ENCODE results near the gene MYH16.

DNA sequence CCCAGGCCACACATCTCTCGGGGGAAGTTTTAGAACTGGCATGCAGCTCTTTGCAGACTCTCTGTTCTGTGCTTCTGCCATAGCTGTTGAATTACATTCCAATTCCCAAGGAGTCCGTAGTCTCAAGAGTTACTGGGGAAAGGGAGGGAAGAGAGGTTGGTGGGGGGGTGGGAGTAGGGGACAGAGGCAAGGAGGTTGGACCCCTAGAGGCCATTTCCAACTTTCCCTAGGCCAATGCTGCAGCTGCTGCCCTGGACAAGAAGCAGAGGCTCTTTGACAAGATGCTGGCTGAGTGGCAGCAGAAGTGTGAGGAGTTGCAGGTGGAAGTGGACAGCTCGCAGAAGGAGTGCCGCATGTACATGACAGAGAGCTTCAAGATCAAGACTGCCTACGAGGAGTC, 23.8 kb downstream of the MYH16 start:
- TF ChIP-seq, protein P1, sequence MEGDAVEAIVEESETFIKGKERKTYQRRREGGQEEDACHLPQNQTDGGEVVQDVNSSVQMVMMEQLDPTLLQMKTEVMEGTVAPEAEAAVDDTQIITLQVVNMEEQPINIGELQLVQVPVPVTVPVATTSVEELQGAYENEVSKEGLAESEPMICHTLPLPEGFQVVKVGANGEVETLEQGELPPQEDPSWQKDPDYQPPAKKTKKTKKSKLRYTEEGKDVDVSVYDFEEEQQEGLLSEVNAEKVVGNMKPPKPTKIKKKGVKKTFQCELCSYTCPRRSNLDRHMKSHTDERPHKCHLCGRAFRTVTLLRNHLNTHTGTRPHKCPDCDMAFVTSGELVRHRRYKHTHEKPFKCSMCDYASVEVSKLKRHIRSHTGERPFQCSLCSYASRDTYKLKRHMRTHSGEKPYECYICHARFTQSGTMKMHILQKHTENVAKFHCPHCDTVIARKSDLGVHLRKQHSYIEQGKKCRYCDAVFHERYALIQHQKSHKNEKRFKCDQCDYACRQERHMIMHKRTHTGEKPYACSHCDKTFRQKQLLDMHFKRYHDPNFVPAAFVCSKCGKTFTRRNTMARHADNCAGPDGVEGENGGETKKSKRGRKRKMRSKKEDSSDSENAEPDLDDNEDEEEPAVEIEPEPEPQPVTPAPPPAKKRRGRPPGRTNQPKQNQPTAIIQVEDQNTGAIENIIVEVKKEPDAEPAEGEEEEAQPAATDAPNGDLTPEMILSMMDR (IDR thresholded peaks at IDR 0.05), result no peak
- TF ChIP-seq POLR2AphosphoS5 (IDR thresholded peaks at IDR 0.05), result no peak
